GM18526 (cell line): Measurements from ENCODE around the gene IL13RA1.

Experiments
- POLR2A ChIP-seq: IDR thresholded peaks from 3 replicates; pipeline ENCODE4 v1.6.1; 2011; ENCODE audit not compliant: insufficient read length; ENCODE audit errors: extremely low read depth

IL13RA1 gene

DNA sequence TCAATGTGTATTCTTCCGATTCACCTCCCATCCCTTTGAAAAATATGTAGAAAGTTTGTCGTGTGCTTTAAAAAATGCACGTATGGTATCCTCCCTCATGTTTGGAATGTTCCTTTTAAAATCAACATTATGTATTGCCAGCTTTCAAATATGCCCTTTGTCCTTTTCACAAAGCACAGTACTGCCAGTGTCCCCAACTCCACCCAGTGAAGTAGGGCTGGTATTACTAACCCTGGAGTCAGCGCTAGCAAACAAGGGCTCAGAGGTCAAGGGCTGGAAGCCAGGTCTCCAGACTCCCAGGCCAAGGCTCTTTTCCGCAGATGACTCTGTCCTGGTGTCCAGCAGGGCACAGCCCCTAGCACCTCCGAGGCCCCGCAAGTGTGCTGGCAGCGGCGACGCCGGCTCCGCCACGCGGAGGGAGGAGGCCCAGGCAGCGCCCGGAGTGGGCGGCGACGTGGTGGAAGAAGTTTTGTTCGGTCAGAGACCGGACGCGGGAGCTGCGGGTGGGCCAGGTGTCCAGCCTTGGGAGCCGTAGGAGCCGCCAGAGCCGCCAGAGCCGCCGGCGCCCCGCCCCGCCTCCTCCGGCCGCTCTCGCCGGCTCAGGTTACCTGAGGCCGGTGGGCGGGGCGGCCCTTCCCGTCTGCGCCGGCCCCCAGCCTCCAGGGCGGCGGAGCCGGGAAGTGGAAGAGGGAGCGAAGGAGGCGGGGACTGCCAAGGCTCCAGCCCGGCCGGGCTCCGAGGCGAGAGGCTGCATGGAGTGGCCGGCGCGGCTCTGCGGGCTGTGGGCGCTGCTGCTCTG lies at the start of gene IL13RA1:
IL13RA1 (plus strand) TSS at position 720 of the 799 bp plus-strand sequence; CDS start at position 753, 33 bp downstream.
- TF ChIP-seq POLR2A: no peak

DNA sequence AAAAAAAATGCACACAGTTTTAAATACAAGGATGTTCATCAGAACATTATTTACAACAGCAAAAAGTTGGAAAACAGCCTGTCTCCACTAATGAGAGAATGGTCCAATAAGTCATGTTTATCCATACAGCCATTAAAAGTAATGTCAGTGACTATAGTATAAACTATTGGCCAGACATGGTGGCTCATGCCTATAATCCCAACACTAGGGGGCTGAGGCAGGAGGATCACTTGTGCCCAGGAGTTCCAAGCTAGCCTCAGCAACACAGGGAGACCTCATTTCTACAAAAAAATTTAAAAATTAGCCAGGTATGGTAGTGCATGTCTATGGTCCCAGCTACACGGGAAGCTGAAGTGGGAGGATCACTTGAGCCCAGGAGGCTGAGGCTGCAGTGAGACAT lies 48.1 kb upstream of the IL13RA1 start:
- TF ChIP-seq POLR2A: no peak

DNA sequence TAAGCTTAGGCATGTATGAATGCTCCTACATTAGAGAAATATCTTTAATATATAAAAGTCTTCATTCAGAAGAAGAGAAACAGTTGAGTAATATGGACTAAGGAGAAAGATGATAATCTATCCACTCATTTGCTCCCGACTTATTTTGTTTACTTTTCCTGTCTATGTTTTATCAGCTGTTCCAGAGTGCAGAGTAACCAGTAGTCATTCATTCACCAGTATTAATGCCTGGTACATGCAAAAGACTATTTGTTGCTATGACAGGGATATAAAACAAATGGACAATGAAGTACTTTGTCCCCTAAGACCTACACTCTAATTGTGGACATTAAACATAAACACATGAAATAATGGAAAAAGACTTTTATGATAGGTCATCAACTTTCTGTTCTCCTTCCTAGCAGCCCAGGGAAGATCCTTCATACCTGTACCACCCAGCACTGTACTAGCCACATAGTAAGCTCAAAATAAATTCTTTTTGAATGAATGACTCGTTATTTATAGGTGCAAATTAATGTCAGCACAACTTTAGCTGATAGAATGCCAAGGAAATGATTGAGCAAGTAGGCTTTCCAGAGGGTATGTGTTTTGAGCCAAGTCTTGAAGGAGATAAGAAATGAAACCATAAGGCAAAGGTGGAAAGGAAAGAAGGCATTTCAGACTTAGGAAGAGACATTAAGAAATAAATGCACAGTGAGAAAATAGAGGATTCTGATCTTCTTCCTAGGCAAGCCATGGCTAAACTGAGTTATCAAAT lies 45.0 kb upstream of the IL13RA1 start:
- TF ChIP-seq POLR2A: no peak

DNA sequence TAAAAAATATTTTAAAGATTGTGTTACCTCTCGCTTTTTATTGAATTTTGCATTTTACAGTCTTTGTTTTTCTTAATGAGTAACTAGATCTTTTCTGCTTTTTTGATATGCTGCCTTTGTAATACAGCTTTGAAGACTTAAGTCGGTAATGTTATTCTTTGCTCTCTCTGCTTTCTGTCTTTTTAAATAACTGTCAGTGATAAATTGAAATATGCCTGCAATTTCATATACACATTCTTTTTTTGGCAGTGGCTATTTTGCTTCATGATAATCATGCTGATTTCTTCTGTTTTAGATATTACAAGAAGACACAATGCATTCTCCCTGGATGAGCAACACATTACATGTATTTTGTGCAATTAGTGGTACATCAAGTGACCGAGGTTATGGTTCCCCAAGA lies 42.0 kb upstream of the IL13RA1 start:
- TF ChIP-seq POLR2A: no peak

DNA sequence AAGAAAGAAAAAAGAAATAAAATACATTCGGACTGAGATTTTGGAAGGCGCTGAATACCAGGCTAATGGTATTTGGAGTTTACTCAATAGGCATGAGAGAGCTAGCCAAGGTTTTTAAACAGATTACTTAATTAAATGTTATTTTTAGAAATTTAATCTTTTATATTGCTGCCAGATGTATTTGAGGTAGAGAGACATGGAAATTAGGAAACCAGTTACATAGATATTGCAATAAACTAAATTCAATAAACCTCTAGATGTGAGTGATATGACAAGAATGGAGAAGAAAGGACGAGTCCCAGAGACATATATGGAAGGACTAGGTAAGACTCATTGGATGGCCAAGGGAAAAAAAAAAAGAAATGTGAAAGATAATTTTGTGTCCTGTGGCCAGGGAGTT lies 38.5 kb upstream of the IL13RA1 start:
- no peak for TF ChIP-seq POLR2A

DNA sequence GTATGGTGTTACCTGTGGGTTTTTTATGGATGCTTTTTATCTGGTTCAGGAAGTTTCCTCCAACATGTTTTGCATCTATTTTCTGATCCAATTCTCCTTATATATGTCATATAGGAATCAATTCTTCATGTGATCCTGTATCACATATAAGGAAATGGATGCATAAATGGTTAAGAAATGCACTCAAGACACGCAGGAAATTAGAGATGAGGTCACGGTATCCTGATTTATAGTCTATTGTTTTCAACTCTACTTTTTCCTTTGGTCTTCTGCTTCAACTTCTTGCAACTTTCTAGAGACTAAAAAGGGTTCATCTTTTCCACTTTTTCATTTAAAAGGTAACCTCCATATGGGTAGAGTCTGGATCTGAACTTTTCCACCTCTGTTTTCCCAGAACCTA lies 33.6 kb upstream of the IL13RA1 start:
- no peak for TF ChIP-seq POLR2A

DNA sequence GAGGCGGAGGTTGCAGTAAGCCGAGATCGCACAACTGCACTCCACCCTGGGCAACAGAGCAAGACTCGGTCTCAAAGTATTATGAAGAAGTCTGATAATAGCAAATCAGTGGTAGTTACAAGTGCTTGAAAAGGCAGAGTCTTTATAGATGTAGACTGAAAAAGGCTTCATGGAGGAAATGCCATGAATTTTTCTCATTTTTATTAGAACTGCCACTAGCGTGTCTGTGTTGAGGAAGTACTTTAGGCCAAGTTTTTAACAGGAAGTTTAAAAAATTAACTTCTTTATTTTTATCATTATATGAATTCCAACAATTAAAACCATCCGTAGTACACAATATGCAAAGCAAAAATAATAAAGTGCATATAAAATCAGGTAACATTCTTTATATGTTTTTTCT lies 32.8 kb upstream of the IL13RA1 start:
- TF ChIP-seq POLR2A: no peak

DNA sequence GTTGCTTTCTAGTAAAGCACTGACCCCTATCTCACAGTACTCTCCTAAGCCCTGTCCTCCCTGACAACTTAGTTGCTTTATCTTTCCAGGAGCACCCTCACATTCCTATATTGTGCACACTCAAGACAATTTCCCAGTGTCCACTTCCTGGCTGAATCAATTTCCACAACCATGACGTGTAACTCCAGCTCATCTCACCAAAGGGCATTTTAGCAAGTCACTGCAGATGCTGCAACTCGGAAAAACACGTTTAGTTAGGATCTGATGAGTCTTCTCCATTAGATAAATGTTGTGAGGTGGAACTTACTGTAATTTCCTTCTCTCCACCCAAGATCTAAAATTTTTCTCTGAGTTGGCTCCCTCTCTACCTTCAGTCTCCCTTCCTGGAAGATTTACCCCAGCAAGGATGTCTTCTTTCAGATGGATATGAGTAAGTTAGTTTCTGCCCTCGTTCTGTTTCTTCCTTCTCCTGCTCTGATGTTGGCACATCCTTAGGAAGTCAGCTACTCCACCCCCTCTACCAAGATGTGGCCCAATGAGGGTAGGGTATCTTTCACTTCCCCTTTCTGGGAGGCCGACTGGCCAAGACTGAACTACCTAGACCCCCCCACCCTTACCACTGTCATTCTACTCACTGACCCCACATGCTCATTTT lies 28.8 kb upstream of the IL13RA1 start:
- TF ChIP-seq POLR2A: no peak

DNA sequence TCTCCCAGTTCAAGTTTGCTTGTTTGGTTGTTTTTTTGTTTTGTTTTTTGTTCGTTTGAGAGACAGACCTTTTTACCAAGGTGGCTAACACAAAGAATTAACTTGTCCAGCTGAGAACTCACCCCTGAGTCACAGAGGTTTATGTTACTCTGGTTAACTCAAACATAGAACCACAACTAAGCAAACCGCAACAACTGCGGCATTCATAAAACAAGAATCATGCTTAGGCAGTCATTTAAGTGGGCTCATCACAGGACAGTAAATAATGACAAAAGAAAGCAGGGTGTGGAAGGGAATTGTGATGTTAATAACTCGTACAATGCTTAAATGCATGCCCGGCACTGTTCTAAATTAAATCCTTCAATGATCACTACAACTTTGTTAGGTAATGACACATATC lies 24.7 kb upstream of the IL13RA1 start:
- TF ChIP-seq POLR2A: no peak

DNA sequence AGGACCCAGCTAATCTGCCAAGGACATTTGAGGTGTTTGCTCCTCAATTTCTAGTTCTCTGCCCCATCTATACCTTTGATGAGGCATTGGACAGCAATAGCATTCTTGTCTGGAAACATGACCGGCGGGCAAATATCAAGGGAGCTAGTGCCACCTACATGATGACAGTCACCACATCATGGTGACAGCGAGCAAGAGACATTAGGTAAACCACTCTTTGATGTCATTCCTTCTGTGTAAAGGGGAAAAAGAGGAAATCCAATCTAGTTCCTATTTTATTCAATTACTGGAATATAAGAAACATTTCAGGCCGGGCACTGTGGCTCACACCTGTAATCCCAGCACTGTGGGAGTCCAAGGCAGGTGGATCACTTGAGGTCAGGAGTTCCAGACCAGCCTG lies 20.7 kb upstream of the IL13RA1 start:
- no peak for TF ChIP-seq POLR2A

DNA sequence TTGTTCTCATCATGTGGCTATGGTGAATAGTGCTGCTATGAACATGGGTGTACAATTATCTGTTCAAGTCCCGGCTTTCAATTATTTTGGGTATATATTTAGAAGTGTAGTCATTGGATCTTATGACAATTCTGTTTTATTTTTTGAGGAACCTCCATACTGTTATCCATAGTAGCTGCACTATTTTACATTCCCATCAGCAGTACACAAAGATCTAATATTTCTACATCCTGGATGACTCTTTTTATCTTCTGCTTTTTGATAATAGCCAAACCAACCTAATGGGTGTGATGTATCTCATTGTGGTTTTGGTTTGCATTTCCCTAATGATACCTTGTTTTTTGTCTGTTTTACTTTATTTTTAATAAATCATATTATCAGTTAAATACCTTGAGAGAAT lies 12.9 kb upstream of the IL13RA1 start:
- no peak for TF ChIP-seq POLR2A

DNA sequence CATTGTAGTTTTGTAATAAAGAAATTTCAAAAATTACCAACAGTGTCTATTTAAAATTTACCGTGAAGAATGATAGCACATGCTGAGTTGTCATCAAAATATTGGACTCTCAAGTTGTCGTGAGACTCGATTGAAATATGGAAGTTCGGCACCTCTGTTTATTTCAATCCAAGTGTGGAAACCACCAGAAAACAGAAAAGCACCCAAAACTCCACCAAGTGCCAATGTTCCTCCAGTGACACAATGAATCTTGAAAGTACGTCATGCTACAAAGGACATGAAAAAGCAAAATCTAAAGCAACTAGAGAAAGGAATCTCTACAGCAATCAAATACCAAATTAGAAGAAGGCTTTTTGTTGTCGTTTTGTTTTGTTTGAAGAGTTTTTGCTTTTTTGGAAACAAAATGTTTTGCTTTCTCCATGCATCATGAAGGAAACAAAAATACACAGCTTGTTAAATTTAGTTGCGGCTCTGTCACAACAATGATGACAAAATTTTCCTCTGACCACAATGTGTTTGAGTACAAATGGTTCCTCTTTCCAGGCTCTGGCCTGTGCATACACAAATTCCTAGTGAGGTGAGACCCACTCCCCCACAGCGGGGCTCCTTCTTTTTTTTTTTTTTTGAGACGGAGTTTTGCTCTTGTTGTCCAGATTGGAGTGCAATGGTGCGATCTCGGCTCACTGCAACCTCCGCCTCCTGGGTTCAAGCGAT lies 9.6 kb upstream of the IL13RA1 start:
- TF ChIP-seq POLR2A: no peak

DNA sequence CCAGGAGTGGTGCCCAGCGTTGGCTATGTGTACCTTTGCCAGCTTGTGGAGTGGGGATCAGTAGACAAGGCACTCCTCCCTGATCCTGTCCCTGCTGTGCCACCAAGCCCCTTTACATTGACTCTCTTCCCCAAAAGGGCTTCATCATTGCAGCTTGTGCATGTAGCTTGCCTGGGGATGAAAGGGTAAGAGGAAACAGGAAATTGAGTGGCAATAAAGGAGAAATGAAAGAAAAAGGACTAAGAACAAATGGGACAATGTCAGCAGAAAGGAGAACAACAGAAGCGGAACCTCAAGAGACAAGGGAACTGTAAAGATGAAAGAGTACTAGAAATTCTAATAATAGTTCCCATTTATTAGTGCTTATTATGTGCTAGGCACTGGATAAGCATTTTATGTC lies 8.7 kb upstream of the IL13RA1 start:
- no peak for TF ChIP-seq POLR2A

DNA sequence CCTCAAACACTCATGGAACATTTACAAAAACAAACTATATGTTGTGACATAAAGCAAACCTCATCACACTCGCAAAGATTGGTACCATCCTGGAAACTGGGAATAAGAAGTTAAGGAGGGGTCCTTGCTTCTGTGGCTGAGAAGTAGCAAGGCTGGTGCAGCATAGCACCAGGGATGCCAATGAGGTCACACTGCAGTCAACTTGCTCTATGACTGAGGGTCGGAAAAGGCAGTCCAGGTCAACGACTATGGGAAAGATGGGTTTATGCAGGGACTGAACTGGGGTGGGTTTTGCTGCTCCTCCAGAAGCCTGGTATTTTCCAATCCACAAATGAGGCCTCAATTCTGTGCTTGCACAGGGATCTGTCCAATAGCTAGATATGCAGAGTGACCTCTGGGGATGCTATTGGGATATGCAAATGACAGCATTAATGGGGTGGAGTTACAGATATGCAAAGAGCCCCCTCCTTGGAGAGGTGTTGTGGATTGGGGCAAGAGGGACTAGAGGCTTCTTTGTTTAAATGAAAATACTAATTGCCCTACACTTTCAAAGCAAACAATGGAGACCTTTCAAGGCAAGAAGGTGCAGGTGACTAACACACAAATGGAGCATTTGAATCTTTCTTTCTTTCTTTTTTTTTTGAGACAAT lies 7.2 kb upstream of the IL13RA1 start:
- no peak for TF ChIP-seq POLR2A

DNA sequence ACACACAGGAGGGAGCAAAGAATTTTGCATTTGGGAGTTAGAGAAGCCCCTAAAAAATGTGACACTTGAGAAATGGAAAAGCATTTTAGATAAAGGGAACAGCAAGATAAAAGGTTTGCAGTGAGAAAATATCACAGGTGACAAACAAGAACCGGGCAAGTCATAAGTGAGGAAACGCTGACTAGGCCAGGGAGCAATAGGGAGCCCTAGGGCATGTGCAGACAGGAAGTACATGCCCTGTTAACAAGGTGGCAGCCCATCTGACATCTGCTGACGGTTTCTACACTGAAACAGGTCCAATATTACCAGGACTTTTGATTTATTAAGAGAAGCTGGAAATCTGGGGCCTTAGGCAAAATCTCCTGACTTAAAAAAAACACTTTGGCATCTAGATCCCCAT lies 4.0 kb upstream of the IL13RA1 start:
- no peak for TF ChIP-seq POLR2A

DNA sequence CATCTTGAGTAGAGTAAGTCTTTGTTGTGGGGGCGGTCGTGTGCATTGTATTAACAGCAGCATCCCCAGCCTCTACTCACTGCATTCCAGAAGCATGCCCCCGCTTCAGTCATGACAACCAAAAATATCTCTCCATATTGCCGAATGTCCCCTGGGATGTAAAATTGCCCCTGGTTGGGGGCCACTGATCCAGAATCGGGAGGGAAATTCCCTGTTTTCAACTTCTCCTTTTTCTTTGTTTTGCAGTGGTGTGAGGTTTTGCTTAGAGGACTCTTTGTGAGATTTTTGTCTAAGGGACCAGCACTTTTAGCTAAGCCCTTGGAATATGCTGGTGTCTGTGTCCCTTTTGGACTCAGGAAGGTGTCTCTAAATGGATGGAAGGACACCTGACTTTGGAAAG lies 3.0 kb upstream of the IL13RA1 start:
- TF ChIP-seq POLR2A: no peak

DNA sequence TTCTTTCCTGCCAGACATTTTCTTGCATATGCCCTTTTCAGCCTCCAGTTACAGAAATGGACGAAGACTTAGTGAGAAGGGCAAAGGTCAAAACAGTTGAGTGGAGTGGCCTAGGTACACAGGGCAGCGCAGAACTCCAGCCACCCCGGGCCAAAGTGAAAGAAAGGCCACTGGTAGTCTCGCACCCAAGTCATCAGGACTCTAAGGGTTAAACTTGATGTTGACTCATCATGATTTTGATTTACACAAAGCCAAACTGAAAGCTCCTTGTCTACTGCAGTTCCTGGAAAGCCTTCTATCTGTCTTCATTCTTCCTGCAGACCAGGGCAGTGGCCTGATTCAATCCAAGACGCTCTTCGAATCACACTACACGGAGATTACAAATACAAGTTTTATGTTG lies 2.6 kb upstream of the IL13RA1 start:
- no peak for TF ChIP-seq POLR2A
